ENCODE data around the gene ADCY3. TPM values are rescaled to one million over a fixed set of nuclear protein-coding genes. Genes with fewer than 3 reads are reported as not detected.
A peak's percentile ranks its signal among the peaks of the same experiment; 100 is the strongest.

The ADCY3 gene
- total and polyA plus RNA-seq, 2 of the 13 experiments (the other 11 are each of a cell fraction or from before 2014, with no cell fraction given), result 0.11 to 0.61 TPM

DNA sequence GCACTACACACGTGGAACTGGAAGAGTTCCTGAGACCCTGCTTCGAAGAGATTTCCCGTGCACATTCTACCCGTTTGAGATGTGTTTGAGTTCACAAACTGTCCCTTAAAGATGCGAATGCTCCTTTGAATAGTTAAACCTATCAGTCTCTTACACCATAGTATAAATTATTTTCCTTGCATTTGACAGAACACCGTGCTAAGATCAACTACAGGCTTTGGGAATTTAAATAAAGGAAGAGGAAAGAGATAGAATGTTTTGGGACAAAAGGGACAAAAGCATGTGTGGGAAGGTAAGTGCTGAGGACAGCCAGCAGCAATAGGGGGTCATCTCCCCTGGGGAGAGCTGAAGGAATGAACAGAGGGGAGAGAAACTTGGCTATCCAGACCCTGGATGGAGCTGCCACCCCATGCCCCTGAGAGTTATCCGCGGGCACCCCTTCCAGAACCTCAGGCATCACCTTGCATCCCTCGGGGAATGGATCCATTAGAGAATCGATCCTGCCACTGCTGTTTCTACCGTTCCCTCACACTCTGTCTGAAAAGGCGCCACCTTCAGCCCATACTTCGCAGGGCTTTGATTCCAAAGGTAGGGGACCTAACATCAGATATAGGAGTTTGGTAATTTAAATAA, 888 bp upstream of the ADCY3 start (continued):
- TF ChIP-seq, protein P1, sequence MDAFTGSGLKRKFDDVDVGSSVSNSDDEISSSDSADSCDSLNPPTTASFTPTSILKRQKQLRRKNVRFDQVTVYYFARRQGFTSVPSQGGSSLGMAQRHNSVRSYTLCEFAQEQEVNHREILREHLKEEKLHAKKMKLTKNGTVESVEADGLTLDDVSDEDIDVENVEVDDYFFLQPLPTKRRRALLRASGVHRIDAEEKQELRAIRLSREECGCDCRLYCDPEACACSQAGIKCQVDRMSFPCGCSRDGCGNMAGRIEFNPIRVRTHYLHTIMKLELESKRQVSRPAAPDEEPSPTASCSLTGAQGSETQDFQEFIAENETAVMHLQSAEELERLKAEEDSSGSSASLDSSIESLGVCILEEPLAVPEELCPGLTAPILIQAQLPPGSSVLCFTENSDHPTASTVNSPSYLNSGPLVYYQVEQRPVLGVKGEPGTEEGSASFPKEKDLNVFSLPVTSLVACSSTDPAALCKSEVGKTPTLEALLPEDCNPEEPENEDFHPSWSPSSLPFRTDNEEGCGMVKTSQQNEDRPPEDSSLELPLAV (CRISPR knock-in tag; conservative IDR thresholded peaks at IDR 0.05; ENCODE audit: low read depth), result no peak
- TF ChIP-seq STAT5B (CRISPR knock-in tag; IDR thresholded peaks at IDR 0.05) (no peak), NR1H2 (CRISPR knock-in tag; IDR thresholded peaks at IDR 0.05; ENCODE audit: borderline replicate concordance, low read depth) (no peak), ONECUT2 (CRISPR knock-in tag; IDR thresholded peaks at IDR 0.05) (peak; percentile 33; the same call in 1 of the 2 replicates), MBD4 (IDR thresholded peaks at IDR 0.05; ENCODE audit: borderline replicate concordance, low read length) (no peak), SP1 (IDR thresholded peaks at IDR 0.05) (no peak), SP1 (CRISPR knock-in tag; IDR thresholded peaks at IDR 0.05) (no peak), ATF1 (CRISPR knock-in tag; IDR thresholded peaks at IDR 0.05) (no peak), EZH2 (conservative IDR thresholded peaks at IDR 0.05; ENCODE audit: low read depth, low read length) (peak; percentile 96), ZSCAN21 (CRISPR knock-in tag; IDR thresholded peaks at IDR 0.05; ENCODE audit: borderline replicate concordance) (no peak), HIVEP1 (CRISPR knock-in tag; IDR thresholded peaks at IDR 0.05) (no peak), ZNF563 (CRISPR knock-in tag; IDR thresholded peaks at IDR 0.05) (no peak), KAT7 (CRISPR knock-in tag; IDR thresholded peaks at IDR 0.05; ENCODE audit: borderline replicate concordance) (no peak), NFE2L2 (IDR thresholded peaks at IDR 0.05; ENCODE audit: low read length) (no peak), ZNF709 (CRISPR knock-in tag; IDR thresholded peaks at IDR 0.05) (no peak), ZNF329 (CRISPR knock-in tag; IDR thresholded peaks at IDR 0.05; ENCODE audit: low read depth) (no peak), SNAPC2 (CRISPR knock-in tag; IDR thresholded peaks at IDR 0.05) (no peak), BCL6 (CRISPR knock-in tag; IDR thresholded peaks at IDR 0.05) (0 out of 2 replicates have a peak, but pooled peaks have one; percentile 29), NKX3-1 (CRISPR knock-in tag; IDR thresholded peaks at IDR 0.05) (no peak), TRIM22 (IDR thresholded peaks at IDR 0.05) (no peak), DPF2 (CRISPR knock-in tag; IDR thresholded peaks at IDR 0.05; ENCODE audit: borderline replicate concordance, low read depth) (no peak), FOXP1 (IDR thresholded peaks at IDR 0.05) (no peak), FOXP1 (CRISPR knock-in tag; IDR thresholded peaks at IDR 0.05) (no peak), PITX1 (CRISPR knock-in tag; IDR thresholded peaks at IDR 0.05) (no peak; the same call in 1 of the 2 replicates), ZNF251 (CRISPR knock-in tag; IDR thresholded peaks at IDR 0.05) (no peak), PAX8 (CRISPR knock-in tag; IDR thresholded peaks at IDR 0.05; ENCODE audit: borderline replicate concordance) (no peak), ZFP1 (CRISPR knock-in tag; IDR thresholded peaks at IDR 0.05) (no peak)
- TF ChIP-seq, protein P2, sequence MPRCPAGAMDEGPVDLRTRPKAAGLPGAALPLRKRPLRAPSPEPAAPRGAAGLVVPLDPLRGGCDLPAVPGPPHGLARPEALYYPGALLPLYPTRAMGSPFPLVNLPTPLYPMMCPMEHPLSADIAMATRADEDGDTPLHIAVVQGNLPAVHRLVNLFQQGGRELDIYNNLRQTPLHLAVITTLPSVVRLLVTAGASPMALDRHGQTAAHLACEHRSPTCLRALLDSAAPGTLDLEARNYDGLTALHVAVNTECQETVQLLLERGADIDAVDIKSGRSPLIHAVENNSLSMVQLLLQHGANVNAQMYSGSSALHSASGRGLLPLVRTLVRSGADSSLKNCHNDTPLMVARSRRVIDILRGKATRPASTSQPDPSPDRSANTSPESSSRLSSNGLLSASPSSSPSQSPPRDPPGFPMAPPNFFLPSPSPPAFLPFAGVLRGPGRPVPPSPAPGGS (CRISPR knock-in tag; IDR thresholded peaks at IDR 0.05), result no peak
- TF ChIP-seq, protein P3, sequence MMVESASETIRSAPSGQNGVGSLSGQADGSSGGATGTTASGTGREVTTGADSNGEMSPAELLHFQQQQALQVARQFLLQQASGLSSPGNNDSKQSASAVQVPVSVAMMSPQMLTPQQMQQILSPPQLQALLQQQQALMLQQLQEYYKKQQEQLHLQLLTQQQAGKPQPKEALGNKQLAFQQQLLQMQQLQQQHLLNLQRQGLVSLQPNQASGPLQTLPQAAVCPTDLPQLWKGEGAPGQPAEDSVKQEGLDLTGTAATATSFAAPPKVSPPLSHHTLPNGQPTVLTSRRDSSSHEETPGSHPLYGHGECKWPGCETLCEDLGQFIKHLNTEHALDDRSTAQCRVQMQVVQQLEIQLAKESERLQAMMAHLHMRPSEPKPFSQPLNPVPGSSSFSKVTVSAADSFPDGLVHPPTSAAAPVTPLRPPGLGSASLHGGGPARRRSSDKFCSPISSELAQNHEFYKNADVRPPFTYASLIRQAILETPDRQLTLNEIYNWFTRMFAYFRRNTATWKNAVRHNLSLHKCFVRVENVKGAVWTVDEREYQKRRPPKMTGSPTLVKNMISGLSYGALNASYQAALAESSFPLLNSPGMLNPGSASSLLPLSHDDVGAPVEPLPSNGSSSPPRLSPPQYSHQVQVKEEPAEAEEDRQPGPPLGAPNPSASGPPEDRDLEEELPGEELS (CRISPR knock-in tag; IDR thresholded peaks at IDR 0.05), result no peak

Measured in HepG2 (cell line).